Tibial nerve (tissue), 4 donors: ENCODE data around the gene OPHN1. TPM values are rescaled to one million over a fixed set of nuclear protein-coding genes. Genes with fewer than 3 reads are reported as not detected.

Source experiments
- DNase-seq, 2 donors: peaks; one replicate each; pipeline ENCODE4 v3.0.0-alpha.2; 2019; ENCODE audit warnings: low spot score in 2 of 2
- H3K27ac ChIP-seq, 4 donors: fragments of 200-600 bp; sonication (generic) in 3 of 4; one replicate each; pipeline ENCODE4 v1.5.1; 2017 to 2019; ENCODE audit warnings: mild to moderate bottlenecking in 1 of 4
- H3K27me3 ChIP-seq, 2 donors: fragments of 200-600 bp; sonication (generic) in 1 of 2; one replicate each; pipeline versions ENCODE4 v1.5.1 to v1.6.0; 2017 to 2019
- H3K36me3 ChIP-seq, 3 donors: fragments of 200-600 bp; sonication (generic); one replicate each; pipeline ENCODE4 v1.5.1; 2018 to 2019
- H3K4me1 ChIP-seq, 4 donors: fragments of 200-600 bp; sonication (generic) in 3 of 4; one replicate each; pipeline ENCODE4 v1.5.1; 2017 to 2019
- H3K4me3 ChIP-seq, 4 donors: fragments of 200-600 bp; sonication (generic) in 3 of 4; one replicate each; pipeline ENCODE4 v1.5.1; 2017 to 2019; ENCODE audit warnings: mild to moderate bottlenecking in 1 of 4, moderate library complexity in 1 of 4
- H3K9me3 ChIP-seq, 4 donors: fragments of 200-600 bp; sonication (generic) in 3 of 4; one replicate each; pipeline ENCODE4 v1.5.1; 2017 to 2019
- CTCF ChIP-seq, 5 experiments: fragments of 200-600 bp in 3 of 5; fragments of 450-650 bp in 2 of 5; sonication (generic) in 3 of 5; IDR thresholded peaks; one replicate each; pipeline ENCODE4 v1.5.1; 2016 to 2019; ENCODE audit warnings: antibody characterized with exemption in 5 of 5, mild to moderate bottlenecking in 3 of 5, moderate library complexity in 2 of 5
- EP300 ChIP-seq, 2 donors: sonication (generic); formaldehyde crosslinking; IDR thresholded peaks; one replicate each; pipeline ENCODE4 v1.6.1; 2017; ENCODE audit warnings: antibody characterized with exemption in 2 of 2, mild to moderate bottlenecking in 1 of 2
- POLR2A ChIP-seq, 2 donors: fragments of 450-650 bp; IDR thresholded peaks; one replicate each; pipeline ENCODE4 v1.6.1; 2017; ENCODE audit warnings: antibody characterized with exemption in 2 of 2, mild to moderate bottlenecking in 2 of 2, moderate library complexity in 2 of 2
- WGBS, 2 donors: methylation state at CpG; one replicate each; pipeline ENCODE4 v1.1.5; 2018; 5-methylcytosine and 5-hydroxymethylcytosine counted together
- total RNA-seq, 4 donors: library from RNA; depleted of rRNA; stranded (reverse); fragments of >200 nt; gene quantifications; one replicate each; pipeline ENCODE4 v1.1.0, GENCODE V29; 2016

OPHN1 gene
- total RNA-seq, 4 donors from 2014 or later: 13.2 to 27.1 (median 20.5) TPM

- Histone ChIP-seq H3K4me3 (no peak overlapping the region), H3K27ac (peak overlapping the region in 2 of 4 donors; percentile 11 to 37), H3K9me3 (no peaks in the 10 kb centered on the region), H3K27me3 (no peaks in the 10 kb centered on the region), H3K36me3 (no peaks in the 10 kb centered on the region), H3K4me1 (no peaks in the 10 kb centered on the region)
- WGBS, 2 donors: 36 to 65% methylated on average over 4 of the region's 4 CpGs
- peak in 1 of 2 donors; percentile 5 for DNase-seq
- TF ChIP-seq POLR2A (IDR thresholded peaks at IDR 0.05) (no peak), CTCF (IDR thresholded peaks at IDR 0.05) (no peak), EP300 (IDR thresholded peaks at IDR 0.05) (peak in 1 of 2 donors; percentile 50)
Measured at GRCh38 chrX:68261060-68261672, 172.1 kb downstream of the OPHN1 start.

GRCh38 chrX:68256990-68257389, 176.3 kb downstream of the OPHN1 start:
- 80 to 82% methylated on average over 2 of the region's 2 CpGs for WGBS, 2 donors
- TF ChIP-seq EP300 (IDR thresholded peaks at IDR 0.05): no peak

GRCh38 chrX:68254738-68255645, 178.3 kb downstream of the OPHN1 start:
- DNase-seq: no peak
- Histone ChIP-seq H3K27me3 (no peaks in the 10 kb centered on the region), H3K9me3 (no peaks in the 10 kb centered on the region)

More at GRCh38 chrX:68256990-68257389, 176.3 kb downstream of the OPHN1 start:
- Histone ChIP-seq H3K4me1 (peaks cover 0 to 5% (median 0%) of the 10 kb centered on the region in 4 donors), H3K27ac (no peak overlapping the region), H3K9me3 (no peaks in the 10 kb centered on the region), H3K27me3 (no peaks in the 10 kb centered on the region), H3K4me3 (no peak overlapping the region), H3K36me3 (no peaks in the 10 kb centered on the region)
- no peak for DNase-seq

GRCh38 chrX:68252664-68253063, 180.6 kb downstream of the OPHN1 start:
- DNase-seq: no peak
- Histone ChIP-seq H3K27me3 (no peaks in the 10 kb centered on the region), H3K4me1 (peaks cover 0 to 22% (median 0%) of the 10 kb centered on the region in 4 donors), H3K4me3 (no peak overlapping the region), H3K36me3 (no peaks in the 10 kb centered on the region), H3K9me3 (no peaks in the 10 kb centered on the region), H3K27ac (no peak overlapping the region)
- TF ChIP-seq POLR2A (IDR thresholded peaks at IDR 0.05): no peak
- no peak for TF ChIP-seq CTCF (IDR thresholded peaks at IDR 0.05)
- no peak for TF ChIP-seq EP300 (IDR thresholded peaks at IDR 0.05)
- 36 to 37% methylated on average over 2 of the region's 2 CpGs for WGBS, 2 donors

More at GRCh38 chrX:68254738-68255645, 178.3 kb downstream of the OPHN1 start:
- Histone ChIP-seq H3K4me1 (peaks cover 0 to 9% (median 0%) of the 10 kb centered on the region in 4 donors), H3K36me3 (no peaks in the 10 kb centered on the region), H3K27ac (no peak overlapping the region), H3K4me3 (no peak overlapping the region)
- no peak for TF ChIP-seq POLR2A (IDR thresholded peaks at IDR 0.05)
- no peak for TF ChIP-seq CTCF (IDR thresholded peaks at IDR 0.05)
- no peak for TF ChIP-seq EP300 (IDR thresholded peaks at IDR 0.05)
- WGBS, 2 donors: 82 to 95% methylated on average over 9 to 11 of the region's 11 CpGs

- no peaks in the 10 kb centered on the region for H3K27me3 ChIP-seq
- H3K4me1 ChIP-seq: peaks cover 0 to 22% (median 0%) of the 10 kb centered on the region in 4 donors
- peak overlapping the region in 2 of 4 donors; percentile 39 to 58 for H3K27ac ChIP-seq
- no peaks in the 10 kb centered on the region for H3K36me3 ChIP-seq
- DNase-seq: no peak
- WGBS, 2 donors: 58 to 68% methylated on average over 2 of the region's 2 CpGs
- no peak for TF ChIP-seq POLR2A (IDR thresholded peaks at IDR 0.05)
- no peak for TF ChIP-seq EP300 (IDR thresholded peaks at IDR 0.05)
- TF ChIP-seq CTCF (IDR thresholded peaks at IDR 0.05): no peak
- no peak overlapping the region for H3K4me3 ChIP-seq
- no peaks in the 10 kb centered on the region for H3K9me3 ChIP-seq
Measured at GRCh38 chrX:68249903-68250302, 183.4 kb downstream of the OPHN1 start.
